ENCODE data around the gene GABRP.

GABRP gene

GRCh38 chr5:170773024-170773985 lies 10.2 kb upstream of the GABRP start:
- Histone ChIP-seq H3K4me1 (ENCODE audit: control insufficient read depth, low read depth, low read length) (peaks cover 14% of the 10 kb centered on the region), H3K27me3 (ENCODE audit: control insufficient read depth, insufficient read depth, low read length) (no peaks in the 10 kb centered on the region), H3K27ac (ENCODE audit: low read length) (no peak overlapping the region), H3K36me3 (ENCODE audit: control insufficient read depth, low read depth, low read length) (no peaks in the 10 kb centered on the region), H3K9ac (ENCODE audit: low read length) (no peak overlapping the region), H3K4me3 (ENCODE audit: low read length) (no peak overlapping the region), H3K9me3 (ENCODE audit: control insufficient read depth, low read depth, low read length) (no peaks in the 10 kb centered on the region)

- H3K27me3 ChIP-seq (ENCODE audit: control insufficient read depth, insufficient read depth, low read length): no peaks in the 10 kb centered on the region
- no peak overlapping the region for H3K4me3 ChIP-seq (ENCODE audit: low read length)
- no peaks in the 10 kb centered on the region for H3K36me3 ChIP-seq (ENCODE audit: control insufficient read depth, low read depth, low read length)
- no peaks in the 10 kb centered on the region for H3K9me3 ChIP-seq (ENCODE audit: control insufficient read depth, low read depth, low read length)
- no peak overlapping the region for H3K27ac ChIP-seq (ENCODE audit: low read length)
- H3K9ac ChIP-seq (ENCODE audit: low read length): no peak overlapping the region
- H3K4me1 ChIP-seq (ENCODE audit: control insufficient read depth, low read depth, low read length): peaks cover 5% of the 10 kb centered on the region
Measured at GRCh38 chr5:170774831-170775230, 8.7 kb upstream of the GABRP start.

GRCh38 chr5:170781946-170782345 lies 1.6 kb upstream of the GABRP start:
- H3K9me3 ChIP-seq (ENCODE audit: control insufficient read depth, low read depth, low read length): no peaks in the 10 kb centered on the region

GRCh38 chr5:170782438-170782837 lies 1.1 kb upstream of the GABRP start:
- H3K27me3 ChIP-seq (ENCODE audit: control insufficient read depth, insufficient read depth, low read length): no peaks in the 10 kb centered on the region
- no peak overlapping the region for H3K27ac ChIP-seq (ENCODE audit: low read length)
- no peak overlapping the region for H3K9ac ChIP-seq (ENCODE audit: low read length)
- H3K4me3 ChIP-seq (ENCODE audit: low read length): no peak overlapping the region
- no peaks in the 10 kb centered on the region for H3K36me3 ChIP-seq (ENCODE audit: control insufficient read depth, low read depth, low read length)
- H3K9me3 ChIP-seq (ENCODE audit: control insufficient read depth, low read depth, low read length): no peaks in the 10 kb centered on the region
- H3K4me1 ChIP-seq (ENCODE audit: control insufficient read depth, low read depth, low read length): no peaks in the 10 kb centered on the region

More at GRCh38 chr5:170781946-170782345, 1.6 kb upstream of the GABRP start:
- Histone ChIP-seq H3K4me3 (ENCODE audit: low read length) (no peak overlapping the region), H3K4me1 (ENCODE audit: control insufficient read depth, low read depth, low read length) (no peaks in the 10 kb centered on the region), H3K9ac (ENCODE audit: low read length) (no peak overlapping the region), H3K27me3 (ENCODE audit: control insufficient read depth, insufficient read depth, low read length) (no peaks in the 10 kb centered on the region), H3K36me3 (ENCODE audit: control insufficient read depth, low read depth, low read length) (no peaks in the 10 kb centered on the region), H3K27ac (ENCODE audit: low read length) (no peak overlapping the region)

- Histone ChIP-seq H3K36me3 (ENCODE audit: control insufficient read depth, low read depth, low read length) (no peaks in the 10 kb centered on the region), H3K27me3 (ENCODE audit: control insufficient read depth, insufficient read depth, low read length) (no peaks in the 10 kb centered on the region), H3K4me3 (ENCODE audit: low read length) (no peak overlapping the region), H3K4me1 (ENCODE audit: control insufficient read depth, low read depth, low read length) (no peaks in the 10 kb centered on the region), H3K9me3 (ENCODE audit: control insufficient read depth, low read depth, low read length) (no peaks in the 10 kb centered on the region), H3K9ac (ENCODE audit: low read length) (no peak overlapping the region), H3K27ac (ENCODE audit: low read length) (no peak overlapping the region)
Measured at GRCh38 chr5:170785416-170785815, 1.9 kb downstream of the GABRP start.

- H3K9me3 ChIP-seq (ENCODE audit: control insufficient read depth, low read depth, low read length): no peaks in the 10 kb centered on the region
Measured at GRCh38 chr5:170787216-170787615, 3.7 kb downstream of the GABRP start.

GRCh38 chr5:170788626-170789304 lies 5.2 kb downstream of the GABRP start:
- Histone ChIP-seq H3K9me3 (ENCODE audit: control insufficient read depth, low read depth, low read length) (no peaks in the 10 kb centered on the region), H3K9ac (ENCODE audit: low read length) (no peak overlapping the region), H3K4me3 (ENCODE audit: low read length) (no peak overlapping the region), H3K27ac (ENCODE audit: low read length) (no peak overlapping the region), H3K36me3 (ENCODE audit: control insufficient read depth, low read depth, low read length) (no peaks in the 10 kb centered on the region), H3K4me1 (ENCODE audit: control insufficient read depth, low read depth, low read length) (peaks cover 3% of the 10 kb centered on the region), H3K27me3 (ENCODE audit: control insufficient read depth, insufficient read depth, low read length) (no peaks in the 10 kb centered on the region)

More at GRCh38 chr5:170787216-170787615, 3.7 kb downstream of the GABRP start:
- peaks cover 3% of the 10 kb centered on the region for H3K4me1 ChIP-seq (ENCODE audit: control insufficient read depth, low read depth, low read length)
- no peaks in the 10 kb centered on the region for H3K36me3 ChIP-seq (ENCODE audit: control insufficient read depth, low read depth, low read length)
- H3K9ac ChIP-seq (ENCODE audit: low read length): no peak overlapping the region
- no peak overlapping the region for H3K4me3 ChIP-seq (ENCODE audit: low read length)
- H3K27me3 ChIP-seq (ENCODE audit: control insufficient read depth, insufficient read depth, low read length): no peaks in the 10 kb centered on the region
- no peak overlapping the region for H3K27ac ChIP-seq (ENCODE audit: low read length)

- peaks cover 3% of the 10 kb centered on the region for H3K4me1 ChIP-seq (ENCODE audit: control insufficient read depth, low read depth, low read length)
- no peaks in the 10 kb centered on the region for H3K9me3 ChIP-seq (ENCODE audit: control insufficient read depth, low read depth, low read length)
- H3K9ac ChIP-seq (ENCODE audit: low read length): no peak overlapping the region
- H3K27ac ChIP-seq (ENCODE audit: low read length): no peak overlapping the region
- H3K27me3 ChIP-seq (ENCODE audit: control insufficient read depth, insufficient read depth, low read length): no peaks in the 10 kb centered on the region
- H3K36me3 ChIP-seq (ENCODE audit: control insufficient read depth, low read depth, low read length): no peaks in the 10 kb centered on the region
- H3K4me3 ChIP-seq (ENCODE audit: low read length): no peak overlapping the region
Measured at GRCh38 chr5:170791325-170791954, 7.9 kb downstream of the GABRP start.

- H3K4me1 ChIP-seq (ENCODE audit: control insufficient read depth, low read depth, low read length): peaks cover 3% of the 10 kb centered on the region
- H3K27me3 ChIP-seq (ENCODE audit: control insufficient read depth, insufficient read depth, low read length): no peaks in the 10 kb centered on the region
- H3K36me3 ChIP-seq (ENCODE audit: control insufficient read depth, low read depth, low read length): no peaks in the 10 kb centered on the region
- H3K9me3 ChIP-seq (ENCODE audit: control insufficient read depth, low read depth, low read length): no peaks in the 10 kb centered on the region
- no peak overlapping the region for H3K4me3 ChIP-seq (ENCODE audit: low read length)
- no peak overlapping the region for H3K9ac ChIP-seq (ENCODE audit: low read length)
- no peak overlapping the region for H3K27ac ChIP-seq (ENCODE audit: low read length)
Measured at GRCh38 chr5:170792878-170793277, 9.4 kb downstream of the GABRP start.

- H3K9me3 ChIP-seq (ENCODE audit: control insufficient read depth, low read depth, low read length): no peaks in the 10 kb centered on the region
- no peaks in the 10 kb centered on the region for H3K36me3 ChIP-seq (ENCODE audit: control insufficient read depth, low read depth, low read length)
- peaks cover 3% of the 10 kb centered on the region for H3K4me1 ChIP-seq (ENCODE audit: control insufficient read depth, low read depth, low read length)
Measured at GRCh38 chr5:170795154-170795553, 11.6 kb downstream of the GABRP start.

GRCh38 chr5:170805666-170806065 lies 22.1 kb downstream of the GABRP start:
- Histone ChIP-seq H3K36me3 (ENCODE audit: control insufficient read depth, low read depth, low read length) (no peaks in the 10 kb centered on the region), H3K4me3 (ENCODE audit: low read length) (no peak overlapping the region), H3K27me3 (ENCODE audit: control insufficient read depth, insufficient read depth, low read length) (no peaks in the 10 kb centered on the region), H3K9ac (ENCODE audit: low read length) (no peak overlapping the region), H3K4me1 (ENCODE audit: control insufficient read depth, low read depth, low read length) (no peaks in the 10 kb centered on the region), H3K9me3 (ENCODE audit: control insufficient read depth, low read depth, low read length) (no peaks in the 10 kb centered on the region), H3K27ac (ENCODE audit: low read length) (no peak overlapping the region)

More at GRCh38 chr5:170795154-170795553, 11.6 kb downstream of the GABRP start:
- Histone ChIP-seq H3K9ac (ENCODE audit: low read length) (no peak overlapping the region), H3K27ac (ENCODE audit: low read length) (no peak overlapping the region), H3K27me3 (ENCODE audit: control insufficient read depth, insufficient read depth, low read length) (no peaks in the 10 kb centered on the region), H3K4me3 (ENCODE audit: low read length) (no peak overlapping the region)

Data from iPS-18a (cell line).